Ramos (cell line): ENCODE measurements around the gene MYF5.
"Not testable (repeated sequence)": the region's sequence is repeated elsewhere in the genome, so short reads cannot be mapped to it uniquely, and the experiment has no call there.

ENCODE experiments used
- in situ Hi-C: fragments of 300-500 bp; cut with MboI; formaldehyde crosslinking; loops from one replicate; pipeline ENCODE4 v1.14.3; 2022; ENCODE audit warnings: low sequenced_read_pairs; ENCODE audit not compliant: unreplicated experiment

MYF5 gene

GRCh38 chr12:80716696-80717469 lies at the start of gene MYF5:
Gene MYF5 (plus strand): TSS chr12:80716912. CDS start chr12:80717064, 152 bp downstream.
- in situ Hi-C loops, result no loop called here

- in situ Hi-C loops, result no loop called here
Measured at GRCh38 chr12:80670214-80670613, 46.5 kb upstream of the MYF5 start.

- in situ Hi-C loops, result not testable (repeated sequence)
Measured at GRCh38 chr12:80676042-80676636, 40.6 kb upstream of the MYF5 start.

GRCh38 chr12:80676856-80677255 lies 39.9 kb upstream of the MYF5 start:
- in situ Hi-C loops, result no loop called here

GRCh38 chr12:80677994-80678393 lies 38.7 kb upstream of the MYF5 start:
- in situ Hi-C loops, result no loop called here

- in situ Hi-C loops, result no loop called here
Measured at GRCh38 chr12:80679346-80680131, 37.2 kb upstream of the MYF5 start.

- in situ Hi-C loops, result no loop called here
Measured at GRCh38 chr12:80681287-80681686, 35.4 kb upstream of the MYF5 start.

GRCh38 chr12:80681786-80682185 lies 34.9 kb upstream of the MYF5 start:
- in situ Hi-C loops, result no loop called here

- in situ Hi-C loops, result no loop called here
Measured at GRCh38 chr12:80684077-80684495, 32.6 kb upstream of the MYF5 start.

- in situ Hi-C loops, result no loop called here
Measured at GRCh38 chr12:80690090-80690489, 26.6 kb upstream of the MYF5 start.

- in situ Hi-C loops, result no loop called here
Measured at GRCh38 chr12:80690513-80690912, 26.2 kb upstream of the MYF5 start.

- in situ Hi-C loops, result no loop called here
Measured at GRCh38 chr12:80692114-80692513, 24.6 kb upstream of the MYF5 start.

- in situ Hi-C loops, result no loop called here
Measured at GRCh38 chr12:80697270-80697887, 19.3 kb upstream of the MYF5 start.

- in situ Hi-C loops, result no loop called here
Measured at GRCh38 chr12:80698256-80698655, 18.5 kb upstream of the MYF5 start.

- in situ Hi-C loops, result no loop called here
Measured at GRCh38 chr12:80698847-80699542, 17.7 kb upstream of the MYF5 start.

GRCh38 chr12:80700327-80700726 lies 16.4 kb upstream of the MYF5 start:
- in situ Hi-C loops, result no loop called here

- in situ Hi-C loops, result no loop called here
Measured at GRCh38 chr12:80701388-80701787, 15.3 kb upstream of the MYF5 start.

- in situ Hi-C loops, result no loop called here
Measured at GRCh38 chr12:80702889-80703805, 13.6 kb upstream of the MYF5 start.

- in situ Hi-C loops, result no loop called here
Measured at GRCh38 chr12:80704420-80704819, 12.3 kb upstream of the MYF5 start.
